ENCODE measurements around the gene OR2H1.

OR2H1 gene

DNA sequence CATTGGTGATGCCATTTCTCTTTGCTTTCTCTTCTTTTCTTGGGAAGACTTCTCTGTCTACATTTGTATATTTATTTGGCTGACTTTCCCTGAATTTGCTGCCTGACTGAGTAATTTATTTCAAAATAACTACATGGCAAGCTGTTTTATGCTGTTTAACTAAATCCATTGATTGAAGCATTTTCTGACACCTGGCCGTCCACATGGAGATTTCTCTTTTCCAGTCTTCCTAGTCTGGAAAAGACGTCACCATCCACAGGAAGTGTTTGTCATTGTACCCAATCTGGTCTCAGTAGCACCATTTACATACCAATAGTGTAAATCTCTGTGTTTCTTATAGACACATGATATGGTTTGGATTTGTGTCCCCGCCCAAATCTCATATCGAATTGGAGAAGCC, 40.0 kb downstream of the OR2H1 start:
- no peak for TF ChIP-seq CTCF (conservative IDR thresholded peaks at IDR 0.05; ENCODE audit: low read depth, low read length)
- H3K4me1 ChIP-seq (ENCODE audit: low read depth, poor library complexity, severe bottlenecking), result no peaks in the 10 kb centered on the region
- H3K4me3 ChIP-seq (IDR thresholded peaks at IDR 0.05; ENCODE audit: insufficient read depth, low read depth, low read length), result no peak overlapping the region
- H3K27ac ChIP-seq, result no peak overlapping the region
- H3K36me3 ChIP-seq (ENCODE audit: insufficient read depth), result no peaks in the 10 kb centered on the region
- no peaks in the 10 kb centered on the region for H4K20me1 ChIP-seq (ENCODE audit: insufficient read depth)
- H3K27me3 ChIP-seq (ENCODE audit: insufficient read depth, low read depth), result no peaks in the 10 kb centered on the region
- H3K79me2 ChIP-seq (ENCODE audit: insufficient read depth, low read depth), result no peaks in the 10 kb centered on the region
- H3K4me2 ChIP-seq, result no peak overlapping the region
- H2AFZ ChIP-seq (ENCODE audit: low read depth), result no peak overlapping the region
- no peak overlapping the region for H3K9ac ChIP-seq

DNA sequence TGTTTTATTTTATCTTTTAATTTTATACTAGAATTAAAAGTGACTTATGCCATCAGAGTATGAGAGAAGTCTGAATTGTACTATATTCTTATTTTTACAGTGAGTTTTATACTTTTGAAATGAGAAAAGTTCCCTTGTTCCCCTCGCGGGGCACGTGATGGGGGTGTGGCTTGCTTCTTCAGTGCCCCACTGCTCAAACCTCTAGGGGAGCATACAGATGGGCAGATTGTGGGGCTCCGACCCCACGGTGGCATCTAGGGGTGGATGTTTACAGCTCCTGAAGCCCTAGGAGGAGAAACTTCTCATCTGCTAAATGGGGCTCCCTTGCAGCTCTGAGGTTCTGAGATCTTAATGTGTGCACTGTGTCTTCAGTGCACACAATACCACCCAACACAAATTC, 42.7 kb downstream of the OR2H1 start:
- H3K4me2 ChIP-seq, result no peak overlapping the region
- H3K4me1 ChIP-seq (ENCODE audit: low read depth, poor library complexity, severe bottlenecking), result no peaks in the 10 kb centered on the region
- H3K79me2 ChIP-seq (ENCODE audit: insufficient read depth, low read depth), result no peaks in the 10 kb centered on the region
- H3K36me3 ChIP-seq (ENCODE audit: insufficient read depth), result no peaks in the 10 kb centered on the region
- H2AFZ ChIP-seq (ENCODE audit: low read depth), result no peak overlapping the region
- TF ChIP-seq CTCF (conservative IDR thresholded peaks at IDR 0.05; ENCODE audit: low read depth, low read length), result no peak
- no peaks in the 10 kb centered on the region for H4K20me1 ChIP-seq (ENCODE audit: insufficient read depth)
- no peak overlapping the region for H3K27ac ChIP-seq
- no peak overlapping the region for H3K9ac ChIP-seq
- no peaks in the 10 kb centered on the region for H3K27me3 ChIP-seq (ENCODE audit: insufficient read depth, low read depth)
- no peak overlapping the region for H3K4me3 ChIP-seq (IDR thresholded peaks at IDR 0.05; ENCODE audit: insufficient read depth, low read depth, low read length)

- Histone ChIP-seq H3K4me1 (ENCODE audit: low read depth, poor library complexity, severe bottlenecking) (no peaks in the 10 kb centered on the region), H3K4me2 (no peak overlapping the region), H2AFZ (ENCODE audit: low read depth) (no peak overlapping the region), H3K9ac (no peak overlapping the region), H3K27ac (no peak overlapping the region), H3K36me3 (ENCODE audit: insufficient read depth) (no peaks in the 10 kb centered on the region), H4K20me1 (ENCODE audit: insufficient read depth) (no peaks in the 10 kb centered on the region), H3K79me2 (ENCODE audit: insufficient read depth, low read depth) (no peaks in the 10 kb centered on the region), H3K27me3 (ENCODE audit: insufficient read depth, low read depth) (no peaks in the 10 kb centered on the region), H3K4me3 (IDR thresholded peaks at IDR 0.05; ENCODE audit: insufficient read depth, low read depth, low read length) (no peak overlapping the region)
- TF ChIP-seq CTCF (conservative IDR thresholded peaks at IDR 0.05; ENCODE audit: low read depth, low read length), result no peak
Measured at GRCh38 chr6:29500594-29500993, 43.6 kb downstream of the OR2H1 start.

GRCh38 chr6:29501106-29501505, 44.2 kb downstream of the OR2H1 start:
- Histone ChIP-seq H3K4me2 (no peak overlapping the region), H3K36me3 (ENCODE audit: insufficient read depth) (no peaks in the 10 kb centered on the region), H3K4me3 (IDR thresholded peaks at IDR 0.05; ENCODE audit: insufficient read depth, low read depth, low read length) (no peak overlapping the region), H2AFZ (ENCODE audit: low read depth) (no peak overlapping the region), H3K27ac (no peak overlapping the region), H3K4me1 (ENCODE audit: low read depth, poor library complexity, severe bottlenecking) (no peaks in the 10 kb centered on the region), H3K79me2 (ENCODE audit: insufficient read depth, low read depth) (no peaks in the 10 kb centered on the region), H3K9ac (no peak overlapping the region), H4K20me1 (ENCODE audit: insufficient read depth) (no peaks in the 10 kb centered on the region), H3K27me3 (ENCODE audit: insufficient read depth, low read depth) (no peaks in the 10 kb centered on the region)
- TF ChIP-seq CTCF (conservative IDR thresholded peaks at IDR 0.05; ENCODE audit: low read depth, low read length), result no peak

GRCh38 chr6:29502181-29502580, 45.2 kb downstream of the OR2H1 start:
- TF ChIP-seq CTCF (conservative IDR thresholded peaks at IDR 0.05; ENCODE audit: low read depth, low read length), result no peak
- H3K79me2 ChIP-seq (ENCODE audit: insufficient read depth, low read depth), result no peaks in the 10 kb centered on the region
- H3K27me3 ChIP-seq (ENCODE audit: insufficient read depth, low read depth), result no peaks in the 10 kb centered on the region
- no peak overlapping the region for H3K4me2 ChIP-seq
- no peak overlapping the region for H3K9ac ChIP-seq
- H3K27ac ChIP-seq, result no peak overlapping the region
- no peaks in the 10 kb centered on the region for H3K36me3 ChIP-seq (ENCODE audit: insufficient read depth)
- no peak overlapping the region for H2AFZ ChIP-seq (ENCODE audit: low read depth)
- no peak overlapping the region for H3K4me3 ChIP-seq (IDR thresholded peaks at IDR 0.05; ENCODE audit: insufficient read depth, low read depth, low read length)
- no peaks in the 10 kb centered on the region for H3K4me1 ChIP-seq (ENCODE audit: low read depth, poor library complexity, severe bottlenecking)
- H4K20me1 ChIP-seq (ENCODE audit: insufficient read depth), result no peaks in the 10 kb centered on the region
